PC-9 (cell line): ENCODE data around the gene STEEP1. TPM values are rescaled to one million over a fixed set of nuclear protein-coding genes. Genes with fewer than 3 reads are reported as not detected.

Experiments
- BruUV-seq: library from RNA; stranded (reverse); fragments of 400-500 nt; replicated peaks from 2 replicates; lab custom pipeline; 2021; lab: Mats Ljungman, UMichigan
- CTCF ChIA-PET: fragments of 300-600 bp; sonication (Branson Sonifier 250); formaldehyde crosslinking; loops from one replicate; lab custom pipeline; 2022; ENCODE audit warnings: antibody characterized with exemption; lab: Charles Lee
- POLR2A ChIA-PET: fragments of 300-600 bp; sonication (Branson Sonifier 250); formaldehyde crosslinking; loops from one replicate; lab custom pipeline; 2022; ENCODE audit warnings: antibody characterized with exemption; ENCODE audit not compliant: unreplicated experiment; lab: Charles Lee
- DNase-seq, 2 experiments: peaks; one replicate each; pipeline versions ENCODE4 v3.0.0 to v3.0.0-alpha.2; 2015 to 2022; ENCODE audit warnings: mixed read lengths in 1 of 2
- H2AFZ ChIP-seq: fragments of 200-600 bp; sonication (generic); 2 replicates; pipeline ENCODE4 v1.8.1; 2017; ENCODE audit warnings: antibody characterized with exemption
- H3F3A ChIP-seq: fragments of 200-600 bp; sonication (generic); 2 replicates; pipeline ENCODE4 v1.8.1; 2017; ENCODE audit warnings: antibody characterized with exemption, mild to moderate bottlenecking, low read depth; ENCODE audit not compliant: insufficient read depth
- H3K27ac ChIP-seq: fragments of 200-600 bp; sonication (generic); 2 replicates; pipeline ENCODE4 v1.6.1; 2016; ENCODE audit warnings: mixed run types
- H3K27me3 ChIP-seq: fragments of 200-600 bp; sonication (generic); 2 replicates; pipeline ENCODE4 v1.6.1; 2016; ENCODE audit warnings: low read depth, mixed run types; ENCODE audit not compliant: insufficient read depth
- H3K36me3 ChIP-seq: fragments of 200-600 bp; sonication (generic); 2 replicates; pipeline ENCODE4 v1.6.1; 2016; ENCODE audit warnings: low read depth, mixed run types
- H3K4me1 ChIP-seq: fragments of 200-600 bp; sonication (generic); replicated peaks from 2 replicates; pipeline ENCODE4 v1.6.1; 2016; ENCODE audit warnings: mixed run types; ENCODE audit not compliant: insufficient read depth
- H3K4me2 ChIP-seq: fragments of 200-600 bp; sonication (generic); 2 replicates; pipeline ENCODE4 v1.6.1; 2017; ENCODE audit warnings: mixed run types
- H3K4me3 ChIP-seq: fragments of 200-600 bp; sonication (generic); 2 replicates; pipeline ENCODE4 v1.6.1; 2016; ENCODE audit warnings: mixed run types
- H3K79me2 ChIP-seq: fragments of 200-600 bp; sonication (generic); 2 replicates; pipeline ENCODE4 v1.6.1; 2017; ENCODE audit warnings: low read depth, mixed run types
- H3K9me2 ChIP-seq: fragments of 200-600 bp; sonication (generic); 2 replicates; pipeline ENCODE4 v1.8.1; 2017; ENCODE audit warnings: mild to moderate bottlenecking; ENCODE audit not compliant: insufficient read depth
- H3K9me3 ChIP-seq: fragments of 200-600 bp; sonication (generic); 2 replicates; pipeline ENCODE4 v1.8.1; 2016; ENCODE audit warnings: low read depth; ENCODE audit not compliant: insufficient read depth
- H4K20me1 ChIP-seq: fragments of 200-600 bp; sonication (generic); 2 replicates; pipeline ENCODE4 v1.8.1; 2017; ENCODE audit not compliant: insufficient read depth
- CTCF ChIP-seq: fragments of 200-600 bp; sonication (generic); conservative IDR thresholded peaks from 2 replicates; pipeline ENCODE4 v1.6.1; 2017; ENCODE audit warnings: mixed run types, antibody characterized with exemption, mild to moderate bottlenecking, moderate library complexity
- EZH2 ChIP-seq: fragments of 200-600 bp; sonication (generic); IDR thresholded peaks from 2 replicates; pipeline ENCODE4 v1.8.0; 2017; ENCODE audit warnings: antibody characterized with exemption, low read depth
- intact Hi-C: fragments of 100-400 bp; cut with micrococcal nuclease; formaldehyde crosslinking; loops from one replicate; pipeline ENCODE4 v1.10.0; 2022; ENCODE audit not compliant: unreplicated experiment
- total RNA-seq: library from RNA; stranded (reverse); gene quantifications from 2 replicates; pipeline ENCODE4 v1.2.3, GENCODE V29; 2021

Gene STEEP1
- total RNA-seq, 1 experiment from 2014 or later: 56.5 TPM

- Histone ChIP-seq H4K20me1 (no peaks in the 10 kb centered on the region), H3F3A (peaks cover 15% of the 10 kb centered on the region), H3K9me3 (no peaks in the 10 kb centered on the region), H3K27me3 (no peaks in the 10 kb centered on the region), H3K36me3 (peaks cover 6% of the 10 kb centered on the region; the same call in 1 of the 2 replicates), H3K27ac (peak overlapping the region; percentile 83), H3K79me2 (peaks cover 23% of the 10 kb centered on the region), H3K4me1 (peaks cover 27% of the 10 kb centered on the region), H3K4me3 (peak overlapping the region; percentile 83), H3K4me2 (peak overlapping the region; percentile 98), H2AFZ (peak overlapping the region; percentile 87), H3K9me2 (no peaks in the 10 kb centered on the region)
- DNase-seq: no peak
- CTCF ChIA-PET: interaction anchor here (0.6 to 1.2 kb wide), 3 partner anchors 13 to 986 kb away, joined by 4 to 21 read pairs (median 4); no protein-coding TSS in a partner anchor
- POLR2A ChIA-PET: interaction anchor here (0.5 to 0.7 kb wide), 3 partner anchors 11 to 172 kb away, joined by 5 to 10 read pairs (median 8); no protein-coding TSS in a partner anchor
- intact Hi-C loops: loop anchor here (5.0 kb wide), 1 partner anchor 119 kb away; the partner anchor contains the start of gene SEPTIN6
- TF ChIP-seq EZH2 (no peak), CTCF (no peak)
- BruUV-seq: TSS peak; percentile 67
Measured at GRCh38 chrX:119573222-119573621, 8.0 kb upstream of the STEEP1 start.

- peaks cover 14% of the 10 kb centered on the region for H3F3A ChIP-seq
- no peak overlapping the region for H2AFZ ChIP-seq
- H3K36me3 ChIP-seq: no peaks in the 10 kb centered on the region
- no peaks in the 10 kb centered on the region for H3K27me3 ChIP-seq
- TF ChIP-seq CTCF (no peak), EZH2 (no peak)
- ChIA-PET CTCF (interaction anchor here (0.6 kb wide), 1 partner anchor 17 kb away, joined by 3 read pairs; no protein-coding TSS in a partner anchor), POLR2A (no interaction called here)
- H3K79me2 ChIP-seq: peaks cover 8% of the 10 kb centered on the region
- H4K20me1 ChIP-seq: no peaks in the 10 kb centered on the region
- no TSS peak for BruUV-seq
- intact Hi-C loops: loop anchor here (5.0 kb wide), 1 partner anchor 122 kb away; the partner anchor contains the start of gene SEPTIN6
- no peak overlapping the region for H3K4me3 ChIP-seq
- no peak for DNase-seq
- no peaks in the 10 kb centered on the region for H3K9me3 ChIP-seq
- H3K9me2 ChIP-seq: no peaks in the 10 kb centered on the region
- H3K4me1 ChIP-seq: peaks cover 16% of the 10 kb centered on the region
- no peak overlapping the region for H3K27ac ChIP-seq
- H3K4me2 ChIP-seq: no peak overlapping the region
Measured at GRCh38 chrX:119570351-119570835, 5.2 kb upstream of the STEEP1 start.

GRCh38 chrX:119552508-119552907, 12.7 kb downstream of the STEEP1 start:
- ChIA-PET CTCF (interaction anchor here (0.7 kb wide), 1 partner anchor 1205 kb away, joined by 5 read pairs; no protein-coding TSS in a partner anchor), POLR2A (interaction anchor here (0.6 kb wide), 1 partner anchor 13 kb away, joined by 6 read pairs; no protein-coding TSS in a partner anchor)
- Histone ChIP-seq H3K4me2 (peak overlapping the region; percentile 46), H3K4me1 (peaks cover 22% of the 10 kb centered on the region), H3F3A (peaks cover 16% of the 10 kb centered on the region), H3K9me3 (peaks cover 10% of the 10 kb centered on the region; the same call in 1 of the 2 replicates), H4K20me1 (peaks cover under 1% of the 10 kb centered on the region; the same call in 1 of the 2 replicates), H3K36me3 (peaks cover 14% of the 10 kb centered on the region; the same call in 1 of the 2 replicates), H3K79me2 (peaks cover 55% of the 10 kb centered on the region), H3K9me2 (no peaks in the 10 kb centered on the region), H3K4me3 (no peak overlapping the region), H3K27me3 (no peaks in the 10 kb centered on the region), H2AFZ (no peak overlapping the region), H3K27ac (peak overlapping the region; percentile 83)
- BruUV-seq: no TSS peak
- intact Hi-C loops: no loop called here
- TF ChIP-seq CTCF (no peak), EZH2 (no peak)
- peak; percentile 52 to 90 for DNase-seq
